DMS114 treated with DMSO at 0.1 percent for 48 hours (cell line): Measurements from ENCODE around the gene TGDS.
"Not testable (repeated sequence)": the region's sequence is repeated elsewhere in the genome, so short reads cannot be mapped to it uniquely, and the experiment has no call there.

Source experiments
- DNase-seq: peaks from one replicate; lab custom pipeline; 2025; ENCODE audit not compliant: unreplicated experiment; lab: John Stamatoyannopoulos, UW

Gene TGDS

GRCh38 chr13:94553766-94554165 lies 42.2 kb downstream of the TGDS start:
- DNase-seq: no peak

GRCh38 chr13:94552095-94552494 lies 43.9 kb downstream of the TGDS start:
- no peak for DNase-seq

GRCh38 chr13:94550062-94550738 lies 45.8 kb downstream of the TGDS start:
- DNase-seq: no peak

GRCh38 chr13:94549232-94550061 lies 46.5 kb downstream of the TGDS start:
- peak; percentile 75 for DNase-seq

- DNase-seq: no peak
These were observed 47.1 kb downstream of the TGDS start for GRCh38 chr13:94548821-94549231.

GRCh38 chr13:94548382-94548781 lies 47.6 kb downstream of the TGDS start:
- no peak for DNase-seq

GRCh38 chr13:94546061-94546839 lies 49.7 kb downstream of the TGDS start:
- no peak for DNase-seq

- no peak for DNase-seq
These were observed 51.0 kb downstream of the TGDS start for GRCh38 chr13:94544922-94545321.

GRCh38 chr13:94542917-94543316 lies 53.0 kb downstream of the TGDS start:
- no peak for DNase-seq

GRCh38 chr13:94537740-94538630 lies 58.0 kb downstream of the TGDS start:
- DNase-seq: no peak

- DNase-seq: no peak
These were observed 60.2 kb downstream of the TGDS start for GRCh38 chr13:94535775-94536174.

GRCh38 chr13:94535231-94535630 lies 60.7 kb downstream of the TGDS start:
- no peak for DNase-seq

GRCh38 chr13:94534166-94534565 lies 61.8 kb downstream of the TGDS start:
- no peak for DNase-seq

- not testable (repeated sequence) for DNase-seq
These were observed 63.7 kb downstream of the TGDS start for GRCh38 chr13:94532278-94532677.

GRCh38 chr13:94526956-94527355 lies 69.0 kb downstream of the TGDS start:
- DNase-seq: not testable (repeated sequence)

- no peak for DNase-seq
These were observed 70.2 kb downstream of the TGDS start for GRCh38 chr13:94525781-94526180.

- DNase-seq: no peak
These were observed 71.5 kb downstream of the TGDS start for GRCh38 chr13:94524407-94524806.
